Suprapubic skin (tissue), 4 donors: ENCODE measurements around the gene DSCAM. TPM values are rescaled to one million over a fixed set of nuclear protein-coding genes. Genes with fewer than 3 reads are reported as not detected.

Source experiments
- DNase-seq, 2 donors: peaks; one replicate each; pipeline ENCODE4 v3.0.0-alpha.2; 2019; ENCODE audit warnings: low spot score in 2 of 2
- H3K27ac ChIP-seq: fragments of 200-600 bp; sonication (generic); one replicate; pipeline ENCODE4 v1.5.1; 2019
- H3K27me3 ChIP-seq: fragments of 200-600 bp; sonication (generic); one replicate; pipeline ENCODE4 v1.5.1; 2019
- H3K36me3 ChIP-seq: fragments of 200-600 bp; sonication (generic); one replicate; pipeline ENCODE4 v1.5.1; 2019
- H3K4me1 ChIP-seq: fragments of 200-600 bp; sonication (generic); one replicate; pipeline ENCODE4 v1.5.1; 2019
- H3K4me3 ChIP-seq: fragments of 200-600 bp; sonication (generic); one replicate; pipeline ENCODE4 v1.5.1; 2019; ENCODE audit warnings: mild to moderate bottlenecking
- H3K9me3 ChIP-seq: fragments of 200-600 bp; sonication (generic); one replicate; pipeline ENCODE4 v1.5.1; 2019
- EP300 ChIP-seq: sonication (generic); formaldehyde crosslinking; IDR thresholded peaks from one replicate; pipeline ENCODE4 v1.6.1; 2017; ENCODE audit warnings: antibody characterized with exemption
- POLR2A ChIP-seq, 2 donors: fragments of 450-650 bp; IDR thresholded peaks; one replicate each; pipeline ENCODE4 v1.6.1; 2017; ENCODE audit warnings: antibody characterized with exemption in 2 of 2, mild to moderate bottlenecking in 2 of 2, moderate library complexity in 2 of 2
- POLR2AphosphoS5 ChIP-seq, 3 donors: sonication (generic); formaldehyde crosslinking; IDR thresholded peaks; one replicate each; pipeline ENCODE4 v1.6.1; 2017; ENCODE audit warnings: antibody characterized with exemption in 3 of 3
- WGBS: methylation state at CpG from one replicate; pipeline ENCODE4 v1.1.5; 2018; 5-methylcytosine and 5-hydroxymethylcytosine counted together
- total RNA-seq, 4 donors: library from RNA; depleted of rRNA; stranded (reverse); fragments of >200 nt; gene quantifications; one replicate each; pipeline ENCODE4 v1.1.0, GENCODE V29; 2016
- TF ChIP-seq, protein P1 (sequence below), 2 donors: fragments of 200-600 bp in 1 of 2; fragments of 450-650 bp in 1 of 2; sonication (generic) in 1 of 2; IDR thresholded peaks; one replicate each; pipeline ENCODE4 v1.5.1; 2016 to 2019; ENCODE audit warnings: antibody characterized with exemption in 2 of 2, mild to moderate bottlenecking in 1 of 2, moderate library complexity in 1 of 2

Gene DSCAM
- total RNA-seq, 4 donors from 2014 or later: 0.08 TPM; not detected in 3

GRCh38 chr21:40631211-40631610, 215.7 kb downstream of the DSCAM start:
- WGBS: 74% methylated on average over 2 of the region's 2 CpGs
- no peaks in the 10 kb centered on the region for H3K27me3 ChIP-seq
- no peaks in the 10 kb centered on the region for H3K9me3 ChIP-seq
- no peaks in the 10 kb centered on the region for H3K4me1 ChIP-seq
- no peak overlapping the region for H3K27ac ChIP-seq
- no peak for TF ChIP-seq POLR2A (IDR thresholded peaks at IDR 0.05)
- TF ChIP-seq, protein P1, sequence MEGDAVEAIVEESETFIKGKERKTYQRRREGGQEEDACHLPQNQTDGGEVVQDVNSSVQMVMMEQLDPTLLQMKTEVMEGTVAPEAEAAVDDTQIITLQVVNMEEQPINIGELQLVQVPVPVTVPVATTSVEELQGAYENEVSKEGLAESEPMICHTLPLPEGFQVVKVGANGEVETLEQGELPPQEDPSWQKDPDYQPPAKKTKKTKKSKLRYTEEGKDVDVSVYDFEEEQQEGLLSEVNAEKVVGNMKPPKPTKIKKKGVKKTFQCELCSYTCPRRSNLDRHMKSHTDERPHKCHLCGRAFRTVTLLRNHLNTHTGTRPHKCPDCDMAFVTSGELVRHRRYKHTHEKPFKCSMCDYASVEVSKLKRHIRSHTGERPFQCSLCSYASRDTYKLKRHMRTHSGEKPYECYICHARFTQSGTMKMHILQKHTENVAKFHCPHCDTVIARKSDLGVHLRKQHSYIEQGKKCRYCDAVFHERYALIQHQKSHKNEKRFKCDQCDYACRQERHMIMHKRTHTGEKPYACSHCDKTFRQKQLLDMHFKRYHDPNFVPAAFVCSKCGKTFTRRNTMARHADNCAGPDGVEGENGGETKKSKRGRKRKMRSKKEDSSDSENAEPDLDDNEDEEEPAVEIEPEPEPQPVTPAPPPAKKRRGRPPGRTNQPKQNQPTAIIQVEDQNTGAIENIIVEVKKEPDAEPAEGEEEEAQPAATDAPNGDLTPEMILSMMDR (IDR thresholded peaks at IDR 0.05): no peak
- no peaks in the 10 kb centered on the region for H3K36me3 ChIP-seq
- no peak for DNase-seq
- no peak overlapping the region for H3K4me3 ChIP-seq

DNA sequence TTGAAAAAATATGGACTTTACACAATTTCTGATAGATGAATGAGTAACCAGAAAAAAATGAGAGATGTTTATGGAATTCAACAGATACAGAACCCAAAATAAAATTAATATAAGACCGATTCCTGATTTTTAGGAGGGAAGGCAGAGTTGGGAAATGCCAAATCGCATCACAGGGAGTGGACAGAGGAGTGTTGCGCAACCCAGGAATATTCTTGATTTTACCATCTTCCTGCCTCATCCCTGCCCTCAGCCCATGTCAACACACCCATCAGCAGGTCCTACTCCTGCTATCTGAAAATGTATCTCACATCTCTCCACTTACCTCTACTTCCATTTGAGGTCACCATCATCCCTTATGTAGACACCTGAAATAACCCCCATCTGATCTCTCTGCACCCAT, 221.0 kb downstream of the DSCAM start:
- no peak overlapping the region for H3K4me3 ChIP-seq
- no peaks in the 10 kb centered on the region for H3K36me3 ChIP-seq
- TF ChIP-seq EP300: no peak
- TF ChIP-seq, protein P1 (IDR thresholded peaks at IDR 0.05): no peak
- TF ChIP-seq POLR2A (IDR thresholded peaks at IDR 0.05): no peak
- H3K27me3 ChIP-seq: no peaks in the 10 kb centered on the region
- no peaks in the 10 kb centered on the region for H3K4me1 ChIP-seq
- 91% methylated on average over 3 of the region's 3 CpGs for WGBS
- H3K9me3 ChIP-seq: no peaks in the 10 kb centered on the region
- DNase-seq: no peak
- no peak overlapping the region for H3K27ac ChIP-seq

DNA sequence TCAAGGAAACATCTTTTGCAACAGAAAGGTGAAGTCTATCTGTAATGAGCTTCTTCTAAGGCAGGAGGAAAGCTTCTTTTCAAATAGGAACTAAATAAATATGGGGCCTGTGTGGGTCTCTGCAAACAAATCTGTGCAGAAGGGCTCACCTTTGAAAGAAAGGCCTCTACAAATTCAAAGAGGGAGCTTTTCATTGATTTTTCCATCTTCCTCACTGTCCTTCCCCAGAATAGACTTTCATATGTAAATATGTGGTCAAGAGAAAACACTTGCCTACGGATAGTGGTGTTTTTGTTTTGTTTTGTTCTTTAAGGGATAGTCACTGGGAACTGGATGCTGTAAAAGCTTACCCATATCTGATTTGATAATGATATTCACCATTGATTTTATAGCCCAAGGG, 223.4 kb downstream of the DSCAM start:
- WGBS: 67% methylated on average over 1 of the region's 1 CpG
- Histone ChIP-seq H3K4me3 (no peak overlapping the region), H3K27me3 (no peaks in the 10 kb centered on the region), H3K36me3 (no peaks in the 10 kb centered on the region), H3K9me3 (no peaks in the 10 kb centered on the region), H3K27ac (no peak overlapping the region), H3K4me1 (no peaks in the 10 kb centered on the region)
- no peak for DNase-seq
- TF ChIP-seq EP300 (no peak), POLR2A (IDR thresholded peaks at IDR 0.05) (no peak), POLR2AphosphoS5 (IDR thresholded peaks at IDR 0.05) (no peak)
- TF ChIP-seq, protein P1 (IDR thresholded peaks at IDR 0.05): no peak

DNA sequence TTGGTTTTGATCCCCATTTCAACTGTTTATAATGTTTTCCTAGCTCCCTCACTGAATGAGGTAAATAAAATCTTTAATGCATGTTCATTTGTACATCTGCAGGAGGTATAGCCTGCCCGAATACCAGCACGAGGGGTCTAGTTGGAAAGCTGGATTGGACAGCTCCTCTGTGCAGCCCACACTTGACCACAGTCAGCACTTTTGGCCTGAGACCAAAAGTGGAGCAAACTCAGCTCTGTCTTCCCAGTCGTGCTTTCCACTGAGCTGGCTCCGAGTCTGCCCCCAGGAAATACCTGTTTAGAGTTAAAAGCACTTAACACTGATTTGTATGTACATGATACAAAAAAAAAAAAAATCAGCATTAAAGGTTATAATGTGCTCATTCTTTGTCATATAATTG, 224.4 kb downstream of the DSCAM start:
- H3K27ac ChIP-seq: no peak overlapping the region
- no peaks in the 10 kb centered on the region for H3K27me3 ChIP-seq
- no peaks in the 10 kb centered on the region for H3K9me3 ChIP-seq
- DNase-seq: no peak
- 13% methylated on average over 4 of the region's 4 CpGs for WGBS
- no peaks in the 10 kb centered on the region for H3K4me1 ChIP-seq
- no peak overlapping the region for H3K4me3 ChIP-seq
- no peak for TF ChIP-seq POLR2A (IDR thresholded peaks at IDR 0.05)
- no peak for TF ChIP-seq POLR2AphosphoS5 (IDR thresholded peaks at IDR 0.05)
- no peaks in the 10 kb centered on the region for H3K36me3 ChIP-seq

DNA sequence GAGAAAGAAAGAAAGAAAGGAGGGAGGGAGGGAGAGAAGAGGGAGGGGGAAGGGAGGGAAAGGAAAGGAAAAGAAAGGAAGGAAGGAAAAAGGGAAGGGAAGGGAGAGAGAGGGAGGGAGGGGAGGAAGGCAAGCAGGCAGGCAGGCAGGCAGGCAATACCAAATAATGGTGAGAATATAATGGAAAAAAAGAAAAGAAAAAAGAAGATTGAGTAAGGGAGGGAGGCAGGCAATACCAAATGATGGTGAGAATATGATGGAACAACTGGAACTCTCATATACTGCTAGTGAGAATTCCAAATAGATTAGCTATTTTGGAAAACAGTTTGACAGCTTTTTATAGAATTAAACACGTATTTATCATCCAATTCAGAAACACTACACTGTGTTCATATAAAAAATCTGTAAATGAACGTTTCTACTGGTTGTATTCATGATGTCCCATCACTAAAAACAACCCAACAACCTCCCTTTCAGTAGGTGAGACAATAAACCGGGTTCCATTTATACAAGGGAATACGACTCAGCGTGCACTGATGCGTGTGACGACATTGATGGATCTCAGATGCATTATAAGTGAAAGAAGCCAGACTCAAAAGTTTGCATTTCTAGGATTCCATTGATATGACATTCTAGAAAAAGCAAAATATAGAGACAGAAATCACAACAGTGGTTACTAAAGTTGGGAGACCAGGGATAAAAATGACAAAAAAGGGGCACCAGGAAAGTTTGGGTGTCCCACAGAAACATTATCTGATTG, 226.4 kb downstream of the DSCAM start:
- H3K9me3 ChIP-seq: no peaks in the 10 kb centered on the region
- no peaks in the 10 kb centered on the region for H3K4me1 ChIP-seq
- no peak overlapping the region for H3K27ac ChIP-seq
- no peaks in the 10 kb centered on the region for H3K36me3 ChIP-seq
- TF ChIP-seq, protein P1 (IDR thresholded peaks at IDR 0.05): no peak
- TF ChIP-seq POLR2A (IDR thresholded peaks at IDR 0.05) (no peak), POLR2AphosphoS5 (IDR thresholded peaks at IDR 0.05) (no peak), EP300 (no peak)
- DNase-seq: no peak
- no peaks in the 10 kb centered on the region for H3K27me3 ChIP-seq
- WGBS: 72% methylated on average over 7 of the region's 7 CpGs
- H3K4me3 ChIP-seq: no peak overlapping the region
